Measurements from ENCODE around the gene CDO1. TPM values are rescaled to one million over a fixed set of nuclear protein-coding genes. Genes with fewer than 3 reads are reported as not detected.

The CDO1 gene
- total RNA-seq, 1 experiment from 2014 or later, result 0.17 TPM

- ChIA-PET RAD21 (ENCODE audit: low non-redundant PET in 1 of 2, low total read pairs in 2 of 2, uncharacterized antibody in 2 of 2, unreplicated experiment in 2 of 2) (no interaction called here), POLR2A (no interaction called here), CTCF (no interaction called here)
- H3K36me3 ChIP-seq (ENCODE audit: control insufficient read depth in 1 of 2, insufficient read depth in 2 of 2, low read length in 2 of 2), result no peaks in the 10 kb centered on the region
- no peaks in the 10 kb centered on the region for H3K9me2 ChIP-seq (ENCODE audit: insufficient read depth)
- intact Hi-C loops (cut with micrococcal nuclease), result no loop called here
- no peaks in the 10 kb centered on the region for H3K9me3 ChIP-seq (ENCODE audit: control insufficient read depth in 1 of 2, insufficient read depth in 1 of 2, low read depth in 1 of 2, low read length in 2 of 2)
- no peaks in the 10 kb centered on the region for H3K4me1 ChIP-seq (ENCODE audit: control insufficient read depth in 1 of 2, insufficient read depth in 2 of 2, low read length in 2 of 2)
- H2AFZ ChIP-seq (ENCODE audit: low read depth, low read length, poor library complexity, severe bottlenecking), result no peak overlapping the region
- H3K27ac ChIP-seq (ENCODE audit: low read depth, low read length), result no peak overlapping the region
- DNase-seq (ENCODE audit: low read depth, low spot score) (no peak), ATAC-seq (no peak)
- H3K27me3 ChIP-seq (ENCODE audit: insufficient read depth, low read length), result no peaks in the 10 kb centered on the region
- no peak overlapping the region for H3K4me2 ChIP-seq (ENCODE audit: low read length)
- no peak for TF ChIP-seq EZH2phosphoT487 (IDR thresholded peaks at IDR 0.05; ENCODE audit: borderline replicate concordance)
- TF ChIP-seq CTCF (IDR thresholded peaks at IDR 0.05 in 2 of 3, conservative IDR thresholded peaks at IDR 0.05 in 1 of 3; ENCODE audit: borderline replicate concordance in 1 of 3, insufficient read depth in 1 of 3, low read depth in 2 of 3, low read length in 2 of 3), result no peak
- TF ChIP-seq, protein P1, sequence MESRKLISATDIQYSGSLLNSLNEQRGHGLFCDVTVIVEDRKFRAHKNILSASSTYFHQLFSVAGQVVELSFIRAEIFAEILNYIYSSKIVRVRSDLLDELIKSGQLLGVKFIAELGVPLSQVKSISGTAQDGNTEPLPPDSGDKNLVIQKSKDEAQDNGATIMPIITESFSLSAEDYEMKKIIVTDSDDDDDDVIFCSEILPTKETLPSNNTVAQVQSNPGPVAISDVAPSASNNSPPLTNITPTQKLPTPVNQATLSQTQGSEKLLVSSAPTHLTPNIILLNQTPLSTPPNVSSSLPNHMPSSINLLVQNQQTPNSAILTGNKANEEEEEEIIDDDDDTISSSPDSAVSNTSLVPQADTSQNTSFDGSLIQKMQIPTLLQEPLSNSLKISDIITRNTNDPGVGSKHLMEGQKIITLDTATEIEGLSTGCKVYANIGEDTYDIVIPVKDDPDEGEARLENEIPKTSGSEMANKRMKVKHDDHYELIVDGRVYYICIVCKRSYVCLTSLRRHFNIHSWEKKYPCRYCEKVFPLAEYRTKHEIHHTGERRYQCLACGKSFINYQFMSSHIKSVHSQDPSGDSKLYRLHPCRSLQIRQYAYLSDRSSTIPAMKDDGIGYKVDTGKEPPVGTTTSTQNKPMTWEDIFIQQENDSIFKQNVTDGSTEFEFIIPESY (IDR thresholded peaks at IDR 0.05; ENCODE audit: extremely low read depth, insufficient replicate concordance, low read length), result no peak
- TF ChIP-seq POLR2AphosphoS5 (IDR thresholded peaks at IDR 0.05; ENCODE audit: low read depth, low read length), result no peak
- no peak for TF ChIP-seq FOSL1 (IDR thresholded peaks at IDR 0.05; ENCODE audit: low read depth)
- no peak for TF ChIP-seq SP1 (IDR thresholded peaks at IDR 0.05; ENCODE audit: low read depth)
- TF ChIP-seq CEBPB (IDR thresholded peaks at IDR 0.05; ENCODE audit: low read depth), result no peak
- no peak for TF ChIP-seq EZH2 (IDR thresholded peaks at IDR 0.05)
- no peak for TF ChIP-seq CBX3 (IDR thresholded peaks at IDR 0.05; ENCODE audit: low read depth)
- TF ChIP-seq ZNF274 (IDR thresholded peaks at IDR 0.05; ENCODE audit: low read depth, low read length), result no peak
- TF ChIP-seq, protein P2, sequence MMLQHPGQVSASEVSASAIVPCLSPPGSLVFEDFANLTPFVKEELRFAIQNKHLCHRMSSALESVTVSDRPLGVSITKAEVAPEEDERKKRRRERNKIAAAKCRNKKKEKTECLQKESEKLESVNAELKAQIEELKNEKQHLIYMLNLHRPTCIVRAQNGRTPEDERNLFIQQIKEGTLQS (IDR thresholded peaks at IDR 0.05), result no peak
- no peak for TF ChIP-seq ZFX (IDR thresholded peaks at IDR 0.05)
- TF ChIP-seq SRF (IDR thresholded peaks at IDR 0.05; ENCODE audit: low read depth), result no peak
- TF ChIP-seq ELF1 (IDR thresholded peaks at IDR 0.05; ENCODE audit: borderline replicate concordance, low read depth), result no peak
- TF ChIP-seq, protein P3, sequence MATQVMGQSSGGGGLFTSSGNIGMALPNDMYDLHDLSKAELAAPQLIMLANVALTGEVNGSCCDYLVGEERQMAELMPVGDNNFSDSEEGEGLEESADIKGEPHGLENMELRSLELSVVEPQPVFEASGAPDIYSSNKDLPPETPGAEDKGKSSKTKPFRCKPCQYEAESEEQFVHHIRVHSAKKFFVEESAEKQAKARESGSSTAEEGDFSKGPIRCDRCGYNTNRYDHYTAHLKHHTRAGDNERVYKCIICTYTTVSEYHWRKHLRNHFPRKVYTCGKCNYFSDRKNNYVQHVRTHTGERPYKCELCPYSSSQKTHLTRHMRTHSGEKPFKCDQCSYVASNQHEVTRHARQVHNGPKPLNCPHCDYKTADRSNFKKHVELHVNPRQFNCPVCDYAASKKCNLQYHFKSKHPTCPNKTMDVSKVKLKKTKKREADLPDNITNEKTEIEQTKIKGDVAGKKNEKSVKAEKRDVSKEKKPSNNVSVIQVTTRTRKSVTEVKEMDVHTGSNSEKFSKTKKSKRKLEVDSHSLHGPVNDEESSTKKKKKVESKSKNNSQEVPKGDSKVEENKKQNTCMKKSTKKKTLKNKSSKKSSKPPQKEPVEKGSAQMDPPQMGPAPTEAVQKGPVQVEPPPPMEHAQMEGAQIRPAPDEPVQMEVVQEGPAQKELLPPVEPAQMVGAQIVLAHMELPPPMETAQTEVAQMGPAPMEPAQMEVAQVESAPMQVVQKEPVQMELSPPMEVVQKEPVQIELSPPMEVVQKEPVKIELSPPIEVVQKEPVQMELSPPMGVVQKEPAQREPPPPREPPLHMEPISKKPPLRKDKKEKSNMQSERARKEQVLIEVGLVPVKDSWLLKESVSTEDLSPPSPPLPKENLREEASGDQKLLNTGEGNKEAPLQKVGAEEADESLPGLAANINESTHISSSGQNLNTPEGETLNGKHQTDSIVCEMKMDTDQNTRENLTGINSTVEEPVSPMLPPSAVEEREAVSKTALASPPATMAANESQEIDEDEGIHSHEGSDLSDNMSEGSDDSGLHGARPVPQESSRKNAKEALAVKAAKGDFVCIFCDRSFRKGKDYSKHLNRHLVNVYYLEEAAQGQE (IDR thresholded peaks at IDR 0.05; ENCODE audit: low read depth), result no peak
- no peak for TF ChIP-seq JUND (IDR thresholded peaks at IDR 0.05)
- no peak for TF ChIP-seq EGR1 (IDR thresholded peaks at IDR 0.05; ENCODE audit: low read depth)
- TF ChIP-seq MAX (IDR thresholded peaks at IDR 0.05), result no peak
- BruUV-seq (replicated peaks), result no TSS peak
- no peaks in the 10 kb centered on the region for H3K79me2 ChIP-seq (ENCODE audit: insufficient read depth, low read length)
- H3K9ac ChIP-seq (ENCODE audit: low read length), result no peak overlapping the region
- H3K4me3 ChIP-seq (replicated peaks in 1 of 2; ENCODE audit: low read depth in 1 of 2, low read length in 2 of 2), result no peak overlapping the region
- no peaks in the 10 kb centered on the region for H4K20me1 ChIP-seq (ENCODE audit: insufficient read depth)
Observed at GRCh38 chr5:115813719-115814118, 2.7 kb downstream of the CDO1 start.
